ENCODE measurements around the gene ASAP3.

DNA sequence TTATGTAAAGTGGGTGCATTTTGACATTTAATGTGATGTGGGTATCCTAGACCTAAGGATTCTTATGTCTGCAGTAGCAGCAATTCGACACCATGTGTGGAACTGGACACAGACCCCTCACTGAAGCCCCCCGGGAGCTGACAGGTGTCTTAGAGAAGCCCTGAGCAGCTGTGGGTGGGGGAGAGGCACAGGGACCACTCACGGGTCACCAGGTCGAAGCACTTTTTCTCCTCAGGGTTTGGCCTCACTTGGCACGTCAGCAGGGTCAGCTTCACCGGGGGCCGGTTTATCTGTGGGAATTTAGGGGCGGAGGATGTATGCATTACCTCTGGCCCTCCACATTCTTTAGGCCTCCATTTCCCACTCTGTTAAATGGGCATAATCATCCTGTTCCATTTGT is 45.4 kb downstream of the ASAP3 start:
- TF ChIP-seq, protein P1, sequence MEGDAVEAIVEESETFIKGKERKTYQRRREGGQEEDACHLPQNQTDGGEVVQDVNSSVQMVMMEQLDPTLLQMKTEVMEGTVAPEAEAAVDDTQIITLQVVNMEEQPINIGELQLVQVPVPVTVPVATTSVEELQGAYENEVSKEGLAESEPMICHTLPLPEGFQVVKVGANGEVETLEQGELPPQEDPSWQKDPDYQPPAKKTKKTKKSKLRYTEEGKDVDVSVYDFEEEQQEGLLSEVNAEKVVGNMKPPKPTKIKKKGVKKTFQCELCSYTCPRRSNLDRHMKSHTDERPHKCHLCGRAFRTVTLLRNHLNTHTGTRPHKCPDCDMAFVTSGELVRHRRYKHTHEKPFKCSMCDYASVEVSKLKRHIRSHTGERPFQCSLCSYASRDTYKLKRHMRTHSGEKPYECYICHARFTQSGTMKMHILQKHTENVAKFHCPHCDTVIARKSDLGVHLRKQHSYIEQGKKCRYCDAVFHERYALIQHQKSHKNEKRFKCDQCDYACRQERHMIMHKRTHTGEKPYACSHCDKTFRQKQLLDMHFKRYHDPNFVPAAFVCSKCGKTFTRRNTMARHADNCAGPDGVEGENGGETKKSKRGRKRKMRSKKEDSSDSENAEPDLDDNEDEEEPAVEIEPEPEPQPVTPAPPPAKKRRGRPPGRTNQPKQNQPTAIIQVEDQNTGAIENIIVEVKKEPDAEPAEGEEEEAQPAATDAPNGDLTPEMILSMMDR (IDR thresholded peaks at IDR 0.05 in 8 of 11, conservative IDR thresholded peaks at IDR 0.05 in 3 of 11): no peak
- no peak for TF ChIP-seq POLR2AphosphoS5 (IDR thresholded peaks at IDR 0.05)
- TF ChIP-seq POLR2A (IDR thresholded peaks at IDR 0.05): no peak
